ENCODE data around the gene ZNF324. TPM values are rescaled to one million over a fixed set of nuclear protein-coding genes. Genes with fewer than 3 reads are reported as not detected.

ZNF324 gene
- total RNA-seq, 1 donor from 2014 or later = 12.9 TPM

GRCh38 chr19:58476498-58477015 is 9.7 kb downstream of the ZNF324 start:
- peak overlapping the region; percentile 90 for H3K4me3 Mint-ChIP-seq (ENCODE audit: unreplicated experiment)
- H3K9me3 Mint-ChIP-seq (ENCODE audit: unreplicated experiment) = no peaks in the 10 kb centered on the region
- DNase-seq (ENCODE audit: extremely low spot score, unreplicated experiment) = no peak
- peaks cover 10% of the 10 kb centered on the region for H3K36me3 Mint-ChIP-seq (ENCODE audit: unreplicated experiment)
- H3K27ac Mint-ChIP-seq (ENCODE audit: unreplicated experiment) = peak overlapping the region; percentile 98
- H3K4me1 Mint-ChIP-seq (ENCODE audit: unreplicated experiment) = peaks cover 20% of the 10 kb centered on the region
- H3K27me3 Mint-ChIP-seq (ENCODE audit: unreplicated experiment) = no peaks in the 10 kb centered on the region
- TF ChIP-seq CTCF (IDR thresholded peaks at IDR 0.05) = no peak

GRCh38 chr19:58477130-58477529 is 10.2 kb downstream of the ZNF324 start:
- DNase-seq (ENCODE audit: extremely low spot score, unreplicated experiment) = no peak
- H3K4me1 Mint-ChIP-seq (ENCODE audit: unreplicated experiment) = peaks cover 20% of the 10 kb centered on the region
- H3K36me3 Mint-ChIP-seq (ENCODE audit: unreplicated experiment) = peaks cover 10% of the 10 kb centered on the region
- H3K27me3 Mint-ChIP-seq (ENCODE audit: unreplicated experiment) = no peaks in the 10 kb centered on the region
- TF ChIP-seq CTCF (IDR thresholded peaks at IDR 0.05) = no peak
- no peaks in the 10 kb centered on the region for H3K9me3 Mint-ChIP-seq (ENCODE audit: unreplicated experiment)
- peak overlapping the region; percentile 98 for H3K27ac Mint-ChIP-seq (ENCODE audit: unreplicated experiment)
- peak overlapping the region; percentile 90 for H3K4me3 Mint-ChIP-seq (ENCODE audit: unreplicated experiment)

- Mint-ChIP-seq H3K9me3 (ENCODE audit: unreplicated experiment) (no peaks in the 10 kb centered on the region), H3K4me1 (ENCODE audit: unreplicated experiment) (peaks cover 20% of the 10 kb centered on the region), H3K4me3 (ENCODE audit: unreplicated experiment) (no peak overlapping the region), H3K27me3 (ENCODE audit: unreplicated experiment) (no peaks in the 10 kb centered on the region), H3K36me3 (ENCODE audit: unreplicated experiment) (peaks cover 10% of the 10 kb centered on the region), H3K27ac (ENCODE audit: unreplicated experiment) (no peak overlapping the region)
- no peak for TF ChIP-seq CTCF (IDR thresholded peaks at IDR 0.05)
- no peak for DNase-seq (ENCODE audit: extremely low spot score, unreplicated experiment)
Observed at GRCh38 chr19:58477871-58478270, 11.0 kb downstream of the ZNF324 start.

GRCh38 chr19:58479303-58479702 is 12.4 kb downstream of the ZNF324 start:
- Mint-ChIP-seq H3K27ac (ENCODE audit: unreplicated experiment) (no peak overlapping the region), H3K9me3 (ENCODE audit: unreplicated experiment) (no peaks in the 10 kb centered on the region), H3K36me3 (ENCODE audit: unreplicated experiment) (peaks cover 7% of the 10 kb centered on the region), H3K4me1 (ENCODE audit: unreplicated experiment) (peaks cover 19% of the 10 kb centered on the region), H3K4me3 (ENCODE audit: unreplicated experiment) (no peak overlapping the region), H3K27me3 (ENCODE audit: unreplicated experiment) (no peaks in the 10 kb centered on the region)
- DNase-seq (ENCODE audit: extremely low spot score, unreplicated experiment) = no peak
- no peak for TF ChIP-seq CTCF (IDR thresholded peaks at IDR 0.05)

GRCh38 chr19:58479736-58480480 is 13.0 kb downstream of the ZNF324 start:
- TF ChIP-seq CTCF (IDR thresholded peaks at IDR 0.05) = no peak
- H3K36me3 Mint-ChIP-seq (ENCODE audit: unreplicated experiment) = peaks cover 7% of the 10 kb centered on the region
- peaks cover 16% of the 10 kb centered on the region for H3K4me1 Mint-ChIP-seq (ENCODE audit: unreplicated experiment)
- no peak for DNase-seq (ENCODE audit: extremely low spot score, unreplicated experiment)
- no peaks in the 10 kb centered on the region for H3K27me3 Mint-ChIP-seq (ENCODE audit: unreplicated experiment)
- H3K27ac Mint-ChIP-seq (ENCODE audit: unreplicated experiment) = no peak overlapping the region
- H3K4me3 Mint-ChIP-seq (ENCODE audit: unreplicated experiment) = no peak overlapping the region
- H3K9me3 Mint-ChIP-seq (ENCODE audit: unreplicated experiment) = no peaks in the 10 kb centered on the region
